Type B pancreatic cell (in vitro differentiated cells): ENCODE data around the gene CD82. TPM values are rescaled to one million over a fixed set of nuclear protein-coding genes. Genes with fewer than 3 reads are reported as not detected.

Experiments used
- DNase-seq: peaks from one replicate; pipeline ENCODE4 v3.0.0; 2021; ENCODE audit warnings: mixed read lengths; ENCODE audit not compliant: unreplicated experiment; ENCODE audit errors: extremely low spot score
- H3K27ac Mint-ChIP-seq: 2 replicates; pipeline ENCODE4 v1.8.0; 2021; ENCODE audit warnings: mild to moderate bottlenecking, mixed read lengths
- H3K27me3 Mint-ChIP-seq: 2 replicates; pipeline ENCODE4 v1.8.0; 2021; ENCODE audit warnings: mixed read lengths
- H3K36me3 Mint-ChIP-seq: 2 replicates; pipeline ENCODE4 v1.8.0; 2021; ENCODE audit warnings: mixed read lengths
- H3K4me1 Mint-ChIP-seq: one replicate; pipeline ENCODE4 v1.8.0; 2021; ENCODE audit warnings: mixed read lengths; ENCODE audit not compliant: unreplicated experiment
- H3K4me3 Mint-ChIP-seq: 2 replicates; pipeline ENCODE4 v1.8.0; 2021; ENCODE audit warnings: mild to moderate bottlenecking, mixed read lengths
- H3K9me3 Mint-ChIP-seq: 2 replicates; pipeline ENCODE4 v1.8.0; 2021; ENCODE audit warnings: mixed read lengths
- total RNA-seq: library from RNA; stranded (reverse); gene quantifications from 2 replicates; pipeline ENCODE4 v1.2.1, GENCODE V29; 2021; ENCODE audit warnings: low replicate concordance
- TF ChIP-seq, protein P1 (sequence below): fragments of 200-600 bp; sonication (generic); conservative IDR thresholded peaks from 2 replicates; pipeline ENCODE4 v1.5.0; 2021; ENCODE audit warnings: antibody characterized with exemption, mild to moderate bottlenecking

CD82 gene
- total RNA-seq, 1 donor from 2014 or later = 82.1 TPM

DNA sequence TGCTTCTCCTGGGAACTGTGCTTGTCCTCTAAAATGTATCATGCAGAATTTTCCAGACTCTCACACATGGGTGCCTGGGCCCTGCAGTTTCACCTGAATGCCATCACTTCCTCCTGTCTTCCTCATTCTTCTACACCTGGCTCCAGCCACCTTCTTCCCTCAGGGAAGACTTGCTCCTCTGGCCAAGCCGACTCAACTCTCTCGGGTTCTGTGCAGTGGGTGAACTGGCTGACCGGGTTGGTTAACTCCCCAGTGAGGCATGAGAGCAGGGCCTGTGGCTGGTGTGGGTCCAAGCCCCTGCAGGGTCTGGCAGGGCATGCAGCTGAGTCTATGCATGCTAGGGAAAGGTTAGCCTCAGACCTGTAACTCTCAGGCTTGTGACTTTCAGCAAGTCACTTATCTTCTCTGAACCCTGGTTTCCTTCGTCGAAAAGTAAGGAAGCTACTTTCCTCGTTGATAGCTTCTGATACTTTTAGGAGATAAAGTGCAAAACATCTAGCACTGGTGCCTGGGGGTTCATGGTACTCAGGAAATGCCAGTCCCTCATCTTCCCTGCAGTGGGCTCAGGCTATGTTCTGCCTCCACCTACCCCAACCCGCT lies 11.9 kb downstream of the CD82 start:
- Mint-ChIP-seq H3K27me3 (no peaks in the 10 kb centered on the region), H3K9me3 (no peaks in the 10 kb centered on the region), H3K27ac (peak overlapping the region; percentile 83), H3K4me3 (no peak overlapping the region), H3K4me1 (peaks cover 28% of the 10 kb centered on the region), H3K36me3 (no peaks in the 10 kb centered on the region)
- TF ChIP-seq, protein P1, sequence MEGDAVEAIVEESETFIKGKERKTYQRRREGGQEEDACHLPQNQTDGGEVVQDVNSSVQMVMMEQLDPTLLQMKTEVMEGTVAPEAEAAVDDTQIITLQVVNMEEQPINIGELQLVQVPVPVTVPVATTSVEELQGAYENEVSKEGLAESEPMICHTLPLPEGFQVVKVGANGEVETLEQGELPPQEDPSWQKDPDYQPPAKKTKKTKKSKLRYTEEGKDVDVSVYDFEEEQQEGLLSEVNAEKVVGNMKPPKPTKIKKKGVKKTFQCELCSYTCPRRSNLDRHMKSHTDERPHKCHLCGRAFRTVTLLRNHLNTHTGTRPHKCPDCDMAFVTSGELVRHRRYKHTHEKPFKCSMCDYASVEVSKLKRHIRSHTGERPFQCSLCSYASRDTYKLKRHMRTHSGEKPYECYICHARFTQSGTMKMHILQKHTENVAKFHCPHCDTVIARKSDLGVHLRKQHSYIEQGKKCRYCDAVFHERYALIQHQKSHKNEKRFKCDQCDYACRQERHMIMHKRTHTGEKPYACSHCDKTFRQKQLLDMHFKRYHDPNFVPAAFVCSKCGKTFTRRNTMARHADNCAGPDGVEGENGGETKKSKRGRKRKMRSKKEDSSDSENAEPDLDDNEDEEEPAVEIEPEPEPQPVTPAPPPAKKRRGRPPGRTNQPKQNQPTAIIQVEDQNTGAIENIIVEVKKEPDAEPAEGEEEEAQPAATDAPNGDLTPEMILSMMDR = no peak
- no peak for DNase-seq

GRCh38 chr11:44578279-44578678 lies 12.8 kb downstream of the CD82 start:
- no peak overlapping the region for H3K27ac Mint-ChIP-seq
- no peak overlapping the region for H3K4me3 Mint-ChIP-seq
- H3K27me3 Mint-ChIP-seq = no peaks in the 10 kb centered on the region
- TF ChIP-seq, protein P1 = no peak
- DNase-seq = no peak
- H3K4me1 Mint-ChIP-seq = peaks cover 22% of the 10 kb centered on the region
- no peaks in the 10 kb centered on the region for H3K9me3 Mint-ChIP-seq
- peaks cover 4% of the 10 kb centered on the region for H3K36me3 Mint-ChIP-seq

DNA sequence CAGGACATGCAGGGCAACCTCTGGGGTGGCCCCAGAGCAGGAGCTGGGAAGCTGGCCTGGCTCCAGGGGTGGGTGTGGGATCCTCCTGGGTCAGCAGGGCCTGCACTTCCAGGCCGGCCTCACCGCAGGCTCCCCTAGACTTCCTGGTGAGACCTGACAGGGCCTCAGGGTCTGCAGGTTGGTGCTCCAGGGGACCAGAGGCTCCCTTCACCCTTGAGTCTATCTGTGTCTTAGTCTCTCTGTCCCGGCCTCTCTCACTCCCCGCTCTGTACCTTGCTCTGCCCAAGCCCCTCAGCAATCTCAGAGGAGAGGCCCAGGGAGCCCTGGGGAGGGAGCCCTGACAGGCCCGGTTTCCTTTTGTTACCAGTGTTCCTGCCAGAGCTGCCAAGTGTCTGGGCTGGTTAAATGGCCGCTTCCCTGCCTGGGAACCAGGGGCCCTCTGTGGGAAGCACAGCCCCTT lies 13.9 kb downstream of the CD82 start:
- no peak overlapping the region for H3K4me3 Mint-ChIP-seq
- TF ChIP-seq, protein P1 = no peak
- DNase-seq = no peak
- no peak overlapping the region for H3K27ac Mint-ChIP-seq
- peaks cover 4% of the 10 kb centered on the region for H3K36me3 Mint-ChIP-seq
- no peaks in the 10 kb centered on the region for H3K27me3 Mint-ChIP-seq
- H3K4me1 Mint-ChIP-seq = peaks cover 22% of the 10 kb centered on the region
- no peaks in the 10 kb centered on the region for H3K9me3 Mint-ChIP-seq

- no peak overlapping the region for H3K27ac Mint-ChIP-seq
- peaks cover 17% of the 10 kb centered on the region for H3K4me1 Mint-ChIP-seq
- H3K36me3 Mint-ChIP-seq = peaks cover 4% of the 10 kb centered on the region
- DNase-seq = no peak
- no peaks in the 10 kb centered on the region for H3K27me3 Mint-ChIP-seq
- H3K9me3 Mint-ChIP-seq = no peaks in the 10 kb centered on the region
- TF ChIP-seq, protein P1 = no peak
- no peak overlapping the region for H3K4me3 Mint-ChIP-seq
These were observed 15.2 kb downstream of the CD82 start for GRCh38 chr11:44580701-44581100.

GRCh38 chr11:44581246-44581645 lies 15.8 kb downstream of the CD82 start:
- TF ChIP-seq, protein P1 = no peak
- no peaks in the 10 kb centered on the region for H3K9me3 Mint-ChIP-seq
- peaks cover 4% of the 10 kb centered on the region for H3K36me3 Mint-ChIP-seq
- H3K4me3 Mint-ChIP-seq = no peak overlapping the region
- no peak overlapping the region for H3K27ac Mint-ChIP-seq
- H3K27me3 Mint-ChIP-seq = no peaks in the 10 kb centered on the region
- peaks cover 17% of the 10 kb centered on the region for H3K4me1 Mint-ChIP-seq
- DNase-seq = no peak
